ENCODE data around the gene SIRPA.

GRCh38 chr20:1958426-1958825 is 63.2 kb downstream of the SIRPA start:
- TF ChIP-seq CTCF (conservative IDR thresholded peaks at IDR 0.05 in 1 of 2, IDR thresholded peaks at IDR 0.05 in 1 of 2; ENCODE audit: low read depth in 1 of 2, low read length in 2 of 2) (no peak), EZH2 (IDR thresholded peaks at IDR 0.05; ENCODE audit: low read length, missing control alignments) (no peak)

All from fibroblast of lung (primary cell).